GM18873 (cell line): ENCODE results near the gene ZNF845.
"Not testable (repeated sequence)": the region's sequence is repeated elsewhere in the genome, so short reads cannot be mapped to it uniquely, and the experiment has no call there.

Experiments used
- ATAC-seq: cut with Tn5 transposase; IDR thresholded peaks from one replicate; pipeline ENCODE4 v1.9.1; 2021; ENCODE audit warnings: mild to moderate bottlenecking, moderate library complexity, moderate number of reproducible peaks; ENCODE audit not compliant: unreplicated experiment, low FRiP score

The ZNF845 gene

GRCh38 chr19:53333463-53334449 is at the start of gene ZNF845:
ZNF845 (plus strand) TSS chr19:53333749; CDS start chr19:53341308, 7,559 bp downstream.
- peak; percentile 82 for ATAC-seq

GRCh38 chr19:53285087-53285486 is 48.5 kb upstream of the ZNF845 start:
- ATAC-seq = no peak

- ATAC-seq = no peak
Measured at GRCh38 chr19:53290758-53291549, 42.6 kb upstream of the ZNF845 start.

- ATAC-seq = no peak
Measured at GRCh38 chr19:53294786-53295441, 38.6 kb upstream of the ZNF845 start.

- not testable (repeated sequence) for ATAC-seq
Measured at GRCh38 chr19:53301341-53301740, 32.2 kb upstream of the ZNF845 start.

- no peak for ATAC-seq
Measured at GRCh38 chr19:53308339-53308811, 25.2 kb upstream of the ZNF845 start.

- no peak for ATAC-seq
Measured at GRCh38 chr19:53311044-53311443, 22.5 kb upstream of the ZNF845 start.

GRCh38 chr19:53311897-53312296 is 21.7 kb upstream of the ZNF845 start:
- no peak for ATAC-seq

- no peak for ATAC-seq
Measured at GRCh38 chr19:53328967-53329366, 4.6 kb upstream of the ZNF845 start.

GRCh38 chr19:53332484-53332883 is 1.1 kb upstream of the ZNF845 start:
- no peak for ATAC-seq

- ATAC-seq = no peak
Measured at GRCh38 chr19:53333066-53333462, 485 bp upstream of the ZNF845 start.

- not testable (repeated sequence) for ATAC-seq
Measured at GRCh38 chr19:53344403-53344802, 10.9 kb downstream of the ZNF845 start.

GRCh38 chr19:53355739-53356138 is 22.2 kb downstream of the ZNF845 start:
- ATAC-seq = no peak

- no peak for ATAC-seq
Measured at GRCh38 chr19:53357821-53358581, 24.5 kb downstream of the ZNF845 start.

- ATAC-seq = not testable (repeated sequence)
Measured at GRCh38 chr19:53360056-53360455, 26.5 kb downstream of the ZNF845 start.

GRCh38 chr19:53365134-53365898 is 31.8 kb downstream of the ZNF845 start, which contains the start of gene ZNF525:
ZNF525 (plus strand) TSS chr19:53365705; CDS start chr19:53372282, 6,577 bp downstream.
- peak; percentile 73 for ATAC-seq

GRCh38 chr19:53365899-53366493 is 32.4 kb downstream of the ZNF845 start:
- ATAC-seq = peak; percentile 34

- ATAC-seq = no peak
Measured at GRCh38 chr19:53372196-53372595, 38.6 kb downstream of the ZNF845 start.

GRCh38 chr19:53374288-53374687 is 40.7 kb downstream of the ZNF845 start:
- no peak for ATAC-seq
